GM21367 (cell line): ENCODE measurements around the gene MAP3K3.

ENCODE experiments used
- ATAC-seq: cut with Tn5 transposase; IDR thresholded peaks from one replicate; pipeline ENCODE4 v1.9.1; 2021; ENCODE audit not compliant: unreplicated experiment

MAP3K3 gene

DNA sequence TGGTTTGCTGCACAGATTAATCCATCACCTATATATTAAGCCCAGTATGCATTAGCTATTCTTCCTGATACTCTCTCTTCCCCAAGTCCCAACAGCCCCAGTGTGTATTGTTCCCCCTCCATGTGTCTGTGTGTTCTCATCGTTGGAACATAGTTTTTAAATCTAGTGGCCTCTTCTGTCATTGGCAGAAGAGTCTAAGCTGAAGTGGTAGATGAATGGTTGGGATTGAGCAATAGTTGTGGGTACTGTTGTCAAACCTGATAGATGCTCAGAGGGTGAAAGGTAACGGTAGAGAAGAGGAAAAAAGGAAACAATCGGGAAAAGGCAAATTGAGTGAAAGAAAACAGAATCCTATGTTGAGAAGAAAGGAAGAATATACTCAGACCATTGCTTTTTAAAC, 29.9 kb downstream of the MAP3K3 start:
- ATAC-seq, result no peak

DNA sequence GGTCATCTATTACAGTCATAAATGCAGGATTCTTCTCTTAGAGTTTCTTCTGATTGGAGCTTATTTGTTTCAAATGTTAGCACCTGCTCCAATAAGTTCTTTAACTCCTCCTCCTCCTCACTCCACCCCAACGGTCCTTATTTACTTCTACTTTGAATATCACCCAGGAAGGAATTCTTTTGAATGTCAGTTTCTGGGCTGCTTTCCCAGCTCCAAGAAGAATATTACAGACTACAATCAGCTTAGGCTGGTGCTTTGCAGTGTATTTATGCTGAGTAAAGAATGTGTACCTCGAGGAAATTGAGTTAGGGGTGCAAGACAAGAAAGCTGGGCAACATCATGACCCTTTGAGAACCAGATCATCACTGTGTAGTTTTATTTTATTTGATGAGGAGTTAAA, 30.8 kb downstream of the MAP3K3 start:
- no peak for ATAC-seq

DNA sequence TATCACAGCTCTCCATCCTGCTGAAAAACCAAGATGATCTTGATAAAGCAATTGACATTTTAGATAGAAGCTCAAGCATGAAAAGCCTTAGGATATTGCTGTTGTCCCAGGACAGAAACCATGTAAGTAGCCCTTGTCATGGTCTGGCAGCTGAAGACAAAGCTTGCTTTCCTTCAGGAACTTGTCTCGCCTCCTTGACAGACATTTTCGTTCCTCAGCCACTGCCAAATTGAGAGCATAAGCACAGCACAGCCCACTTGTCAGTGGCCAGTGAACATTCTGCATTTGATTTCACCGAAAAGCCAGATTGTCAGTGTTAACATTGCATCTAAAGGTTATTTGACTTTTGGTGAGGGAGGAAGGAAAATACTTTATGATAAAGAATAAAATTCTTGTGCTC, 35.6 kb downstream of the MAP3K3 start:
- no peak for ATAC-seq

DNA sequence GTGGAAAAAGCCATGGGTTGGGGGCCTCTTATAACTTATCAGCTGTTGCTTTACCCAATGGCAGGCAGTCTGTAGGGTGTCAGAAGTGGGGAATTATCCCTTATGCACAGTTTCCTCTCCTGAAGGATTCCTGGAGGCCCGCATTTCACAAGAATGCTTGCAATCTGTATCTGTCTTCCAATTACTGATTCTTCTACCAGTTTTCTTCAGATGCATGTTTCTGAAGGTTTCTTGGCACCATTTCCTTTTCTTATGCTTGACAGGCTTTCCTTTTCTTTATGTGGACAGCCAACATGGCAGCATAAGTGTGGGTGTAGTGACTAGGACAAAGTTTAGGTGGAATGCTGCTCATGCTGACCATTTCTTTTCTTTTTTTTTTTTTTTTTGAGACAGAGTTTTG, 36.1 kb downstream of the MAP3K3 start:
- ATAC-seq, result no peak

DNA sequence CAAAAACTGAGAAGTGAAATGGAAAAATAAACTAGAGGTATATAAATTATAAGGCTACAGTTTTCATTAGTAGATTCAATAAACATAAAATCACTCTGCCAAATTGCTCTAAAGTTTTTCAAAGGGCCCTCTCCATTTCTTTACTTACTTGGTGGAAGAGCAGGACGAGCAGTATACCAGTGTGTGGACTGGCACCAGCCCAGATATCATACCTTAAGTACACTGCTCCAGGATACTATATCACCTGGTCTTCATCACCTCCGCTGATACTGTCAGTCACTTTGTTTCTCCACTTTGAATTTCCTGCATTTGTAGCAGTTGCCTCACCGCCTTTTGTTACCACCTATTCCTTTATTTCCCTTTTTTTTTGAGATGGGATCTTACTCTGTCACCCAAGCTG, 37.6 kb downstream of the MAP3K3 start:
- ATAC-seq, result no peak

DNA sequence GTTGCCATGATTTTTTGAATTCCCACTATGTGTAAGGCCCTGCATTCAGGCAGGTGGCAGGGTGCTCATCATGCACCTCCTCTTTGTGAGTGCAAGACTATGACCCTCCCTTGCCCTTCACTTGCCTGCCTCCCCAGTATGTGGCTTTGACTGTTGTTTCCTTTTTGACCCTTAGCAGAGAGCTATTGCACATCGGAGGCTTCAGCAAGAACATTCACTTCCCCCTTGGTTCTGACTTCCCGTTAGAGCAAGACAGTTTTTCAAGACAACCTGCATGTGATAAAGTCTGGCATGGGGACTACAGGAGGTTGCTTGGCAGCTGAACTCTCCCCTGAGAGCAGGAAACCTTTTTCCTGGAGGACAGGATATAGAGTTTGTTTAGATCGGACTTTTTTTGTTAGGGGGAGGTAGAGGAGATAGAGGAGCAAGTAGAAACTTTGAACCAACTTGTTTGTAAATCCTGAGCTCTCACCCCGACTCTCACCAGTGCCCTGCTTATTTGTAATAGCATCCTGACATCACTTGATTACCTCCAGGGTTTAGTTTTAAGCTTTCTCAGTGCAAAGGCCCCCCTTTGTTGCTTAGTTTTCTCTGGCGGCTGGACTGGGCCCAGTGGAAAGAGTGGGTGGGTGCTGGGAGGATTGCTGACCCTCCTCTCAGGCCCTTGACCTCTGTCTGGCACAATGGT, 43.5 kb downstream of the MAP3K3 start:
- ATAC-seq, result no peak

DNA sequence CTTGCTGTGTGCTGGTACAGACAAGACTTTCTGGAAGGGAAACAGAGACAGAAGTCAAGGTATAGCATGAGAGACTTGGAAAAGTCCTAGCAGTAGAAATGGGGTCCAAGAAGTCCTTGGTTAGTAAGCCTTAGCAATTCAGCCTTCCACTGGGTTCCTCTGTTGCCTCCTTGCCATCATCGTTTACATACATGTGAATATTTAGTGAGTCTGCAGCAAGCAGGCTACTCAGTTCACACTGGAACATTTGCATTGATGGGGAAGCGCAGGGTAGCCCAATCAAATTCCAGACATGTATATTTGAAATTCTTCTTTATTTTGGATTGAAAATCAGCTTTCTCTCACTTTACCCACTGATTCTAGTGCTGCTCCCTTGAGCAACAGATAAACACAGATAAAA, 50.6 kb downstream of the MAP3K3 start:
- no peak for ATAC-seq

DNA sequence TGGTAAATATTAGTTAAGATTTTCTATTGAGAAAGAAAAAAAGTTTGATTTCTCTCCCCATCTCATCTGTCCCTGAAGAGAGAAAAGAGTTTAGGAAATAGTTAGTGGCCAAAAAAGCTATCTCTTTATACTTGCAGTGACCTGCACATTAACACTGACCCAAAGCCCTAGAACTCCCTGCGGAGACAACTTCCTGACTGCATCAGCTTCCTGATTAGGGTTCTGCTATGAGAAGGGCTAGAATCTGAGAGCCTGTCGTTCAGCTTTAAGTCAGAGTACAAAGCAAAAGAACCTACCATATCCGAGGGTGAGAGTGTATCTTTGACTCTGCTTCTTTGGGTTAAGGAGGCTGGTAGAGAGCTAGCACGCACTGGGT, 53.0 kb downstream of the MAP3K3 start:
- no peak for ATAC-seq

DNA sequence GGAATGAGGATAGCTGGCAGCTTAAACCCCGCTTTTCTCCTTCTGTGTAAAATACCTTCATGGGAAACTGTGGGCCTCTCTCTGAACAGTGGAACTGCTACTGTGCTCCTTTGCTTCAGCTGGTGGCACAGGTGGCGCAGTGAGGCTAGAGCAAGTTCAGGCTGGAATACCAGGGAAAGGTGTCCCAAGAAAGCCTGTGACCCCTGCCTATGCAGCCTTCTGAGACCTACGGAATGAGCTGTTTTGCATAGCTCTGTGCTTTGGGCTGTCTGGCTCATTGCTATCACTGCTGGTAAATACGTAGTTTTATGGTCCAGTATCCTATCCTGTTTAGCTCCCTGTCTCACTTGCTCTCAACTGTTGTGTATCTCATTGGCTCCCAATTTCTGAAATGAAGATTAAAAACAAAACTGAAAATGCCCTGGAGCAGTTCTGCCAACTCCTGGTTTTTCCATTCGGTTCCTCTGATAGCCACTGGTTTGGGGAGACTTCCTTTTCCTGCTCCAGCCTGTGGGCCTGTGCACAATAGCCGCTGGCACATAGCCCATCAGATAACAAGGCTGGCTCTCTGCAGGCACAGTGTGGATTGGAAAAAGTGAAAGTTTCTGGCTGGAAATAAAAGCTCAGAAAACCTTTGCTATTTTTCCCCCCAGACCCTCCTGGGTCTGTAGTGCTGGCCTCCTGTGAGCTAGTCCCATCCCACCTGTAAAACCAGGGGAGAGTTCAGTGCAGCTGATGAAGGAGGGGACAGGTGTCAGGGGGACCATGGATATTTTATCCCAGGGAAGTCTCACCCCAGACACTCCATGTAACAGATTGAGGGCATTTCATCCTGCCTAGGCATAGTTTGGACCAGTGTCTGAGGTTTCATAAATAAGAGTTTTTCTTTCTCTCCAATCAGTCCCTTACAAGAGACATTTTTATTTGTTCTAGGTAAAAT, 53.7 kb downstream of the MAP3K3 start:
- no peak for ATAC-seq

DNA sequence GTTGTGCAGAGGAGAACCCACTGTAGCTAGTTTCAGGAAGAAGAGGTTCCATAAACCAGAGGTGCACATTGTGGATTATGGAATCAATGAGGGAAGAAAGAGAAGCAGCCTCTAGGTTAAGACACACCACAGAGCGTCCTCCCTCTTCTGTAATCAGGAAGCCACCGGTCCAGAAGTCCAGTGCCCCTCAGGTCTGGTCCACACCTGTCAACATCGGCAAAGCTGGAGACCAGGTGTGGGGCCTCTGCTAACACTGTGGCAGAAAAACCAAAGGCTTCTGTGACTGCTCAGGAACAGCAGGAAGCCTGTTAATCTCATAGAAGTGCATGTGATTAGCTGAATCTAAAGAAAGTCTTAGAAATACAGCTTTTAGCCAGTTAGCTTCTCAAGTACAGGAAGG, 54.4 kb downstream of the MAP3K3 start:
- no peak for ATAC-seq

DNA sequence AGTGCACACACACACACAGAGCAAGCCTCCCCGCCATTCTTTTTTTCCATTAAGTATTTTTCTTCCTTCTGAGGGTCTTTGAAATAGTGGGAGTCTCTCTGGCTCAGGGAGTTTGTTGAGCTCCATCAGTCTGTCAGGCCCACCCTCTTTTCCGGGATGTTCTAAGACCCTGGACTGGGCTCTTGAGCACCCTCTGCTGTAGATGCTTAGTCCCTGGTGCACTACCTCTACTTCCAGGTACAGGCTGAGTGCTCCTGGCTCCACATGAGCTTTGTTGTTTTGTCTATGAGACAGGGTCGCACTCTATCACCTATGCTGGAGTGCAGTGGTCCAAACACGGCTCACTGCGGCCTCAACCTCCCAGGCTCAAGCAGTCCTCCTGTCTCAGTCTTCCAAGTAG, 57.0 kb downstream of the MAP3K3 start:
- no peak for ATAC-seq

DNA sequence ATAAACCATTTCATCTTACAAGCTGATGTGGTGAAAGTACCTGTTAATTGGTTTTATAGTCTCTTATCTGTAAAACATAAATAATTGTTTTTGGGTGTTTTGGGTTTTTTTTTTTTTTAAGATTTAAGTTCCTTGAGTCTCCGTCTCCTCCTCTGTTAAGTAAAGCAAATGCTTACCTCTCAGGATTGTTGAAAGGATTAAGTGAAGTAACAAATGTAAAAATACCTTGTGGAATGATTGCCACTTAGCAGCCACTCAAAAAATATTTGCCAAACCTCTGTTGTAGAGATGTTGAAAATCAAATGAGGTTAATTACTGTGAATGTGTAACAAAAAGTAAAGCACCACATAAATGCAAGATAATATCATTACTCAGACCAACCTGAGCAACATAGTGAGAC, 58.5 kb downstream of the MAP3K3 start:
- ATAC-seq, result no peak

DNA sequence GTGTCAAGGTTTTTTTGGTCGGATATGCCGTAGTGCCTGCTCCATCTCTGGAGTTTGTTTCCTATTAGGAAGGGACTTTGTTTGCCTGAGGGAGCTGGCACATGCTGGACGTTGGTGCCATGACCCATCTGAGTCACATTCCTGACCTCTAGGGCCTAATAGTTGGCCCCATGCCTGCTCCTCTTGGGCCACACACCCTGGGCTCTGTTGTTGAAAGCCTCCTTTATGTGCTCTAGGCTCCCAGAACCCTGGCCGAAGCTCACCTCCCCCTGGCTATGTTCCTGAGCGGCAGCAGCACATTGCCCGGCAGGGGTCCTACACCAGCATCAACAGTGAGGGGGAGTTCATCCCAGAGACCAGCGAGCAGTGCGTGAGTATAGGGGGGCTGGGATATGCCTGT, 59.3 kb downstream of the MAP3K3 start:
- ATAC-seq, result no peak

DNA sequence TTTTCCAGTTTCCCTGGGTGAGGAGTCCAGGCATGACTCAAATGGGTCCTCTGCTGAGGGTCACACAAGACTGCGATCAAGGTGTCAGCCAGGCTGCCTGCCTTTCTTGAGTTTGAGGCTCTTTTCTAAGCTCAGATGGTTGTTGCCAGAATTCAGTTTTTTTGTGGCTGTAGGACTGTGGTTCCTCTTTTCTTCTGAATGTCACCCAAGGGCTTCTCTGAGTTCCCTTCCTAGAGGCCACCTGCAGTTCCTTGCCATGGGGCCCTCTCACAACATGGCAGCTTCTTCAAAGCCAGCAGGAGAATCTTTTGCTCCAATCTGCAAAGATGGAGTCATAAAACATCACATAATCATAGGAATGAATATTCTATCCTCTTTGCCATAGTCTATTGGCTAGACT, 60.2 kb downstream of the MAP3K3 start:
- no peak for ATAC-seq

DNA sequence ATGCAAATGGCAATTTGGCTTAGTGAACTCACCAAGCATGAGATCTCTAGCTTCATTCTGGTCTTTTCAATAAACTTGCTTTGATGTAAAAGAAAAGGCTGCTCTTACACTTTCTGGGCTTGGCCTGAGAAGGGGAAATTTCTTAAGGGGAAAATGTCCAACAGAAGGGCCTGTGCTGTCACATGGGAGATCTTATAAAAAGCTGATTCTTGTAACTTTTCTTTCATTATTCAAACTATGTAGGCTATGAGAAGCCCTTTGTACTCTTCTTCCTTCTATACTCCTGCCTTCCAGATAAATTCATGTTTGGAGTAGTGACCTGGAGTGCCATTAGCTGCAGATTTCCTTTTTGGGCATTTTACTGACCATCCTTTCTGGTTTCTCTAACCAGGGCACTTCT, 60.8 kb downstream of the MAP3K3 start:
- ATAC-seq, result no peak

DNA sequence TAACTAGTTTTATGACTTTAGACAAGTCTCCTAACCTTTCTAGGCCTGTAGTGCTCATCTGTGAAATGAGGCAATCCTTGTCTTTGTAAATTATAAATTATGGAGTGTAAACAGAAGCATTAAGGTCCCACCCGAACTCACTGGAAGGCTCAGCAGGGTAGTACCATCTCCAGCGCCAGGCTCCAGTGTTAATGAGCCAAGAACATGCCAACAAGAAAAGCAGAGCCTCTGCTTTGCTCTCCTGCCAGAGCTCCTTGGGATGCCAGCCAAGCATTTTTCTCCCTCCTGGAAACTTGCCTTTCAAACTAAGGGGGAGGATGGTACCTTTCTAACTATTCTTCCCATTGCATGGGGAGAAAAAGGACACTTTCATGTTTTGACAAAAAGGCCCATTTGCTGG, 62.8 kb downstream of the MAP3K3 start:
- no peak for ATAC-seq

DNA sequence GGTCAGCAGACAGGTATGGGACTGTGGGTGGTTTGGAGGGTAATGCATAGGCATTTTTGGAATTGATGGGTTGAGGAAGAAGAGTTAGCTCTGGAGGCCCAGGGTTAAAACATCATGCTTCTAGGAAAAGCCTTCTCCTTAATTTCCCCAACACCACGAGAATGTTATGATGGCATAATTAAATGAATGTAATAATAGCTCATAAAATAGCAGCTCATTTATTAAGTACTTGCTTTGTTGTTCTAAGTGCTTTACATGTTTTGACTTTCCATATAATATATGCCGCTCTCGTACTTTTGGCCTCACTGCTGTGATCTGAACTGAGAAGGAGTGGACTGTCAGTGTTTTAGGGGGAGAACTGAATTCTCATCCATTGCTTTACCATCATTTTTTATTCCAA, 63.4 kb downstream of the MAP3K3 start:
- ATAC-seq, result no peak

DNA sequence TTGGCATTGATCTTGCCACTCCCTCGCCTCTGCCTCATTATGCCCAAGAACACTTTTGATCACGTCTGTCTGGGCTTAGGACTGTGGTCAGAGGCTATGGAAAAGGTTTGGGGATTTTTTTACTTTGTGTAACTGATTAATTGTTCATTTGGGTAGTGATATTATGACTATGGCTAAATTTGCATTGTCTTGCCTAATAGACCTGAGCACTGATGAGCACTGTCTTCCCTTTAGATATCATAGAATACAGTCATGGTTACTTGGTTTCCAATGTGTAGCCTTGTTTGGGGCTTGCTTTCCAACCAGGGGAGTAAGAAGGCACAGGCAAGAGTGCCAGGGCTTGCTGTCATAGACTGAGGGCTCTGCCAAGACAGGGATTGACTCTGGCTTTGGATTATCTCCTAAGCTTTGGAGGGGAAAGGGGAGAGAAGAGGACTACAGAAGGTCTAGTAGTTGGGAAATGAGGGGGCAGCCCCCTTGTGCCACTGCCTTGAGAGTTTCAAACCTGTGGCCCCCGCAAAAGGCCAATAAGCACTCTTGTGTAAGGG, 64.0 kb downstream of the MAP3K3 start:
- ATAC-seq, result no peak

DNA sequence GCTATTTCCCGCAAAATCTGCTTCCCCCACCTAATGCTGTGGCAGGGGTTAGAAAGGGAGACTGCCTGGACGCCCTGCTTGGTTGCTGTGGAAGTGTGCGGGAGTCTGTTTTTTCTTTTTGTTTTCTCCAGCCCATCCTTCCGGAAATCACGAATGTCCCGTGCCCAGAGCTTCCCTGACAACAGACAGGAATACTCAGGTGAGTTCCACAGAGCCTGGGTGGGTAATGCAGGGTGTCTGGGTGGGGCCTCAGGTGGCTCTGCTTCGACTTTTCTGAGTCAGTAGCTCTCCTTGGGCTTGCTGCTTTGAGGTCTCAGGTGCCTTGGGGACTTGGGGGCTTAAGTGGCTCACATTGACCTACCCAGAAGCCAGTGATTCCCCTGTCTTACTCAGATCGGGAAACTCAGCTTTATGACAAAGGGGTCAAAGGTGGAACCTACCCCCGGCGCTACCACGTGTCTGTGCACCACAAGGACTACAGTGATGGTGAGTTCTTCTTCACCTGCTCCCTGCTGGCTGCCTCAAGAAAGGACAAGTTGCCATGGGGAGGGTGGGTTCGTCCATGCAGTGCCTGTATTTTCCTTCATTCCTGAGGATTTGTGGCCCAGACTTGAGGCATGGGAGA, 66.3 kb downstream of the MAP3K3 start:
- ATAC-seq, result no peak

DNA sequence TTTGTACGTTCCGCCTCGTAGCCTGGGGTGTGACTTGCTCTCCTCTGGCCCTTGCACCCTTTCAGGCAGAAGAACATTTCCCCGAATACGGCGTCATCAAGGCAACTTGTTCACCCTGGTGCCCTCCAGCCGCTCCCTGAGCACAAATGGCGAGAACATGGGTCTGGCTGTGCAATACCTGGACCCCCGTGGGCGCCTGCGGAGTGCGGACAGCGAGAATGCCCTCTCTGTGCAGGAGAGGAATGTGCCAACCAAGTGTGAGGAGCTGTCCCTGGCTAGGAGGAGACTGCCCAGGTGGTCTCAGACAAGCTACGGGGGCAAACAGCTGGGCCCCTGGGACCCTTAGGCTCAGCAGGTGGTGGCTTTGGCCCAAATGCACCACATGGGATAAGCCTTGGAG, 67.3 kb downstream of the MAP3K3 start:
- ATAC-seq, result no peak

DNA sequence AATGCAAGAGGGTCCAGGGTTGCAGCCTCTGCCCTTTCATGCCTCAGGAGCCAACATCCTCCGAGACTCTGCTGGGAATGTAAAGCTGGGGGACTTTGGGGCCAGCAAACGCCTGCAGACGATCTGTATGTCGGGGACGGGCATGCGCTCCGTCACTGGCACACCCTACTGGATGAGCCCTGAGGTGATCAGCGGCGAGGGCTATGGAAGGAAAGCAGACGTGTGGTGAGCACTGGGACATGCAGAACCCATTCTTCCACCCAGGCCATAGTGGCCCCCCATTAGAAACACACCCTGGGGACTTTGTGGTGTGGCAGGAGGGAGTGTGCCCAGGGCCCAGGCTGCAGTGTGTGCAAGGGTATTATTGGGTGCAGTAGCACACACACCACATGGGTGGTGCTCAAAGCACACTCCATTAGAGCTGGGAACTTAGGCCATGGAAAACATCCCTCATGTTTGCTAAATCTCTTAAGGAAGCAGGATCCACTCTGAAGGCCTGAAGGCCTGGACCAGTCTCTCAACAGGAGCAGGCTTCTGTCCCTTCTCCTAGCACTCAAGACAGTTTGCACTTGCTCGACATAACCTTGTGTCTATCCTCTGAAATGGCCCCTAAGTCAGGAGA, 70.1 kb downstream of the MAP3K3 start:
- no peak for ATAC-seq
